Pancreas (tissue), 10 donors: ENCODE results near the gene STK10. TPM values are rescaled to one million over a fixed set of nuclear protein-coding genes. Genes with fewer than 3 reads are reported as not detected.

ENCODE experiments used
- ATAC-seq, 4 donors: fragments of 200-7000 bp; cut with Tn5 transposase; one replicate each; pipeline versions ENCODE4 v1.8.0 to v1.9.1; 2020; ENCODE audit warnings: mild to moderate bottlenecking in 4 of 4, moderate library complexity in 4 of 4
- DNase-seq, 6 donors: peaks; one replicate each; pipeline ENCODE4 v3.0.0-alpha.2; 2020
- FAIRE-seq: peaks from 2 replicates; lab custom pipeline; 2012; peaks lifted over from hg19 to GRCh38; lab: Jason Lieb, UNC
- H3K27ac ChIP-seq, 4 donors: fragments of 200-600 bp; sonication (generic); 1 replicate in 3 of 4; 2 replicates in 1 of 4; pipeline versions ENCODE4 v1.5.0 to v1.8.0; 2020
- H3K27me3 ChIP-seq, 4 donors: fragments of 200-600 bp; one replicate each; pipeline ENCODE4 v1.8.0; 2021
- H3K36me3 ChIP-seq, 3 donors: fragments of 200-600 bp; sonication (generic) in 1 of 3; one replicate each; pipeline versions ENCODE4 v1.5.0 to v1.8.0; 2020 to 2021
- H3K4me1 ChIP-seq, 3 donors: fragments of 200-600 bp; one replicate each; pipeline ENCODE4 v1.8.0; 2021
- H3K4me3 ChIP-seq, 4 donors: fragments of 200-600 bp; sonication (generic) in 2 of 4; one replicate each; pipeline versions ENCODE4 v1.5.0 to v1.8.0; 2020 to 2021
- H3K9me3 ChIP-seq, 4 donors: fragments of 200-600 bp; one replicate each; pipeline ENCODE4 v1.8.0; 2021
- CTCF ChIP-seq, 4 donors: fragments of 200-600 bp; sonication (generic) in 3 of 4; IDR thresholded peaks; one replicate each; pipeline versions ENCODE4 v1.5.0 to v1.8.0; 2021; ENCODE audit warnings: antibody characterized with exemption in 4 of 4
- WGBS, 2 donors: extraction: QIAGEN DNeasy Blood & Tissue Kit; methylation state at CpG; one replicate each; pipeline ENCODE4 v1.1.7; 2013; 5-methylcytosine and 5-hydroxymethylcytosine counted together
- intact Hi-C, 3 donors: fragments of 100-400 bp; cut with DNase I; formaldehyde crosslinking; loops; one replicate each; pipeline versions ENCODE4 v1.11.1 to v1.14.2; 2022
- polyA plus RNA-seq, 2 donors: library from polyadenylated mRNA; stranded (reverse); fragments of 200-250 nt; gene quantifications; one replicate each; pipeline ENCODE4 v1.2.3, GENCODE V29; 2013
- total RNA-seq, 6 donors: library from RNA; stranded (reverse); fragmentation: NEBNext Ultra II Directional in 4 of 6; extraction: Animal tissue kit (Norgen Biotek cat#: 25700) in 4 of 6; gene quantifications; one replicate each; pipeline versions ENCODE4 v1.2.1 to v1.2.4, GENCODE V29; 2021 to 2023
- donor health status: healthy with polysubstance abuse.
- donor health status: DM: no; HTN: no; CAD: no; lungs with moderate emphysema.
- donor health status: DM: no; HTN: no; CAD: no.
- donor health status: control.
- donor health status: control.
- donor health status: Bipolar disorder and iron deficiency.
- donor health status: DM: yes; HTN: yes; CAD: no.
- donor health status: DM: no; HTN: no; CAD: no.
- donor health status: DM: no; HTN: no; CAD: no.
- donor health status: DM: yes; HTN: yes; CAD: no.

The STK10 gene
- total and polyA plus RNA-seq, 8 donors, result 4.1 to 16.3 (median 7.3) TPM

DNA sequence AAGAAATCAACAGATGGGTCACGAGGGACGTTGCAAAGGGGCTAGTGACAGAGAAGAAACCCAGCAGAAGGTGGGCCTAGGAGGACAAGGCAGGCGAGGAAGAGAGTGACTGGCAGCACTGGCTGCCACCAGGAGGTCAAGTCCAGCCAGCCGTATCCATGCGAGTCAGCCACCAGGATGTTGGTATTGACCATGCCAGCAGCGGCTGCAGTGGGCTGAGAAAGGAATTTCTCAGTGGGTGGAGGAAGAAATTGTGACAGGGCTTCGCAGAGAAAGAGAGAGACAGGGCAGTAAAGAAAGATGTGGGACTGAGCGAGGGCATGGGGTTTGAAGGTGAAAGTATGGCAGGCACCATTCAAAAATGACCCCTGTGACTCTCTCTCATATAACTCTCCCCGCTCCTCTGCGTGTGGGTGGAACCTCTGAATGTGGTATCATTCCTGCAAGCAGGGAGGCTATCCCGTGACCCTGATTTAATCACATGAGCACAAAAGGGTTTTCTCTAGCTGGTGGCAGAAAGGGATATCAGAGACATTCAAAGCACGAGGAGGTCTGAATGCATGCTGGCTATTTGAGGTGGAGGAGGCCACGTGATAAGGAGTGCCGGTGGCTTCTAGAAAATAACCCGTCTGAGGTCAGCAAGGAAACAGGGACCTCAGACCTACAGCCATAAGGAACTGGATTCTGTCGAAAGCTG, 136.2 kb downstream of the STK10 start:
- WGBS, 2 donors, result 88 to 90% methylated on average over 16 of the region's 16 CpGs
- DNase-seq, result no peak

DNA sequence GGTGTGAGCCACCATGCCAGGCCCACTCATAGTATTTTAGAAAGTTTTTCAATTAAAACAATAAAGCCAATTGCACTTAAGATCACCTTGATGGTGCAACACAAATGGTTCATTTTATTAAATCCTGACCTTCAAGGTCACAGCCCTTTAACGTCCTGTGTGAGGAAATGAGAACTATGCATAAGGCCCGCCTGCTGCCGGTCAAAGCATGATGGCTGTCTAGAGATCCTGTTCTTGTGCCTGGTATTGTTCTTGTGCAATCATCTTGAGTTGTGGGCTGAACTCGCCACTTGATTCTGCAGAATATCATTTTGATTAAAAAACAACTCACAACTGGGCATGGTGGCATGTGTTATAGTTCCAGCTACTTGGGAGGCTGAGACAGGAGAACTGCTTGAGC, 137.9 kb downstream of the STK10 start:
- H3K36me3 ChIP-seq, result no peaks in the 10 kb centered on the region
- 82 to 83% methylated on average over 4 of the region's 4 CpGs for WGBS, 2 donors

More for the DNA sequence above, 136.2 kb downstream of the STK10 start:
- peaks cover 0 to 7% (median 0%) of the 10 kb centered on the region in 3 donors for H3K4me1 ChIP-seq
- no peak for TF ChIP-seq CTCF (IDR thresholded peaks at IDR 0.05)
- intact Hi-C loops, result no loop called here
- no peak overlapping the region for H3K4me3 ChIP-seq
- H3K27ac ChIP-seq, result no peak overlapping the region
- no peaks in the 10 kb centered on the region for H3K9me3 ChIP-seq
- no peaks in the 10 kb centered on the region for H3K27me3 ChIP-seq
- no peak for ATAC-seq
- FAIRE-seq, result no peak
- H3K36me3 ChIP-seq, result no peaks in the 10 kb centered on the region

DNA sequence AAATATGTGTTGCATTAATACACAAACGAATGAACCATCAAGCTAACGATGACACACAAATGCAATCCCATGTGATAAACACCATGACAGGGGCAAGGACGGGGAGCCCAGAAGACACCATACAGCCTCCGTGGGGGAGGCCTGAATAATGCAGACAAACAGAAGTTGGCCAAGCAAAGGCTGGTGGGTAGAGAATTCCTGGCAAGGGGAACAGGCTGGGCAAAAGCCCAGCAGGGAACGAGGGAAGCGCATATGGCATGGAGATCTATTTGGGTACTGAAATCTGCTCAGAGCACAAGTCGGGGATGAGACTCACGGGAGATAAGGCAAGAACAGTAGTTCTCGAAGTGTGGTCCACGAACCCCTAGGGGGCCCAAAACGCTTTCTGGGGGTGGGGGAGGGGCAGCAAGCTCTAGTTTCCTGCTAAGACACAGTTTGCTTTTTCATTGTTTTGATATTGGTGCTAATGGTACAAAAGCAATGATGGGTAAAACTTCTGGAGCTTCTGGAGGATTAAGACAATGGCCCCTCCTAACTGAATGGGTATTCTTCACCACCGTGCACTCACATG, 138.7 kb downstream of the STK10 start:
- Histone ChIP-seq H3K4me3 (no peak overlapping the region), H3K27me3 (no peaks in the 10 kb centered on the region), H3K36me3 (no peaks in the 10 kb centered on the region), H3K4me1 (peaks cover 0 to 7% (median 0%) of the 10 kb centered on the region in 3 donors), H3K9me3 (no peaks in the 10 kb centered on the region), H3K27ac (no peak overlapping the region)
- 90% methylated on average over 12 of the region's 12 CpGs for WGBS, 2 donors
- intact Hi-C loops, result loop anchor here in 1 of 3 donors (10.0 kb wide), 1 partner anchor 625 kb away; no protein-coding TSS in a partner anchor
- FAIRE-seq (no peak), ATAC-seq (no peak), DNase-seq (no peak)
- TF ChIP-seq CTCF (IDR thresholded peaks at IDR 0.05), result no peak

More for the DNA sequence above, 137.9 kb downstream of the STK10 start:
- ATAC-seq (no peak), FAIRE-seq (no peak), DNase-seq (no peak)
- H3K4me3 ChIP-seq, result no peak overlapping the region
- peaks cover 0 to 7% (median 0%) of the 10 kb centered on the region in 3 donors for H3K4me1 ChIP-seq
- H3K27me3 ChIP-seq, result no peaks in the 10 kb centered on the region
- intact Hi-C loops, result no loop called here
- no peak for TF ChIP-seq CTCF (IDR thresholded peaks at IDR 0.05)
- no peaks in the 10 kb centered on the region for H3K9me3 ChIP-seq
- H3K27ac ChIP-seq, result no peak overlapping the region

GRCh38 chr5:172048539-172049101, 139.4 kb downstream of the STK10 start:
- Histone ChIP-seq H3K9me3 (no peaks in the 10 kb centered on the region), H3K4me3 (no peak overlapping the region), H3K36me3 (no peaks in the 10 kb centered on the region), H3K27ac (no peak overlapping the region), H3K4me1 (peaks cover 0 to 7% (median 0%) of the 10 kb centered on the region in 3 donors), H3K27me3 (no peaks in the 10 kb centered on the region)
- FAIRE-seq (no peak), DNase-seq (no peak), ATAC-seq (no peak)
- WGBS, 2 donors, result 94 to 96% methylated on average over 12 of the region's 12 CpGs
- TF ChIP-seq CTCF (IDR thresholded peaks at IDR 0.05), result no peak
- intact Hi-C loops, result loop anchor here in 1 of 3 donors (10.0 kb wide), 1 partner anchor 624 kb away; no protein-coding TSS in a partner anchor
